ENCODE results near the gene ALOX12B.

ALOX12B gene

GRCh38 chr17:8122924-8123694 is 35.6 kb upstream of the ALOX12B start:
- H3K9ac ChIP-seq (ENCODE audit: low read length) = no peak overlapping the region
- peak overlapping the region; percentile 25 for H3K4me3 ChIP-seq (ENCODE audit: low read length)
- peaks cover 74% of the 10 kb centered on the region for H3K4me1 ChIP-seq (ENCODE audit: control insufficient read depth, insufficient read depth, low read length)
- no peaks in the 10 kb centered on the region for H3K9me3 ChIP-seq (ENCODE audit: control insufficient read depth, low read length)
- H3K36me3 ChIP-seq (ENCODE audit: control insufficient read depth, insufficient read depth, low read length) = no peaks in the 10 kb centered on the region
- H3K27me3 ChIP-seq (ENCODE audit: control insufficient read depth, insufficient read depth, low read length) = peaks cover 75% of the 10 kb centered on the region

- Histone ChIP-seq H3K4me3 (ENCODE audit: low read length) (peak overlapping the region; percentile 25), H3K36me3 (ENCODE audit: control insufficient read depth, insufficient read depth, low read length) (no peaks in the 10 kb centered on the region), H3K9ac (ENCODE audit: low read length) (no peak overlapping the region), H3K4me1 (ENCODE audit: control insufficient read depth, insufficient read depth, low read length) (peaks cover 81% of the 10 kb centered on the region), H3K9me3 (ENCODE audit: control insufficient read depth, low read length) (no peaks in the 10 kb centered on the region), H3K27me3 (ENCODE audit: control insufficient read depth, insufficient read depth, low read length) (peaks cover 78% of the 10 kb centered on the region)
Observed at GRCh38 chr17:8122422-8122923, 35.0 kb upstream of the ALOX12B start.

DNA sequence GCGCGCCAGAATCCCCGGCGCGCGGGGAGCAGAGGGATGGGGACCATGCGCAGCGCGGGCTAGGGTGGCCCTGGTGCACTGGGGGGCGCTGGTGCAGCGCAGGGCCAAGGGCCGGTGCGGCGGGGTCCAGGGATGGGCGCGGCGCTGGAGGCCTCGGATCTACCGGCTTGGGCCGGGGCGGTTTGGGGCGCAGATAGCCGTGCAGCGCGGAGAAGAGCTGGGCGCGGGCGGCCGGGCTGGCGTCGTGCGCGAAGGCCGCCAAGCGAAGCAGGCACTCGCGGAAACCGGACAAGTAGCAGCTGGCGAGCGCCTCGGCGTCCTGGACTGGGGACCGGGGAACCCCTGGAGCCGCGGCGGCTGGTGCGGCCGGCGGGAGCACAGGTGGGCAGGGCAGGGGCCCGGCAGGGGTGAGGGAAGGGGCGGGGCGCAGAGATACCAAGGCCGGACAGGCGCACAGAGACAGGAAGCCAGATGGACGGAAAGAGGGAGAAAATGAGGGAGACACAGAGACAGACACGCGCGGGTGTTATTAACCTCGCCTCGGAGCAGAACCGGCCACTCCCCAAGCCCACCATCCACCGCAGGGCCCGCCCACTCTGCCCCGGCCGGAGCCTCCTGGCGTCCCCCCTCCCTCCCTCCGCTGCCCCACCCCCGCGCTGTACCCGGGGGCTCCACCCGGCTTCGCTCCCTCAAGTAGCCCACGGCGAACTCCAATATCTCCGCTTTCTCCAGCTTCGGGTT is 34.3 kb upstream of the ALOX12B start:
- Histone ChIP-seq H3K4me3 (ENCODE audit: low read length) (peak overlapping the region; percentile 25), H3K27me3 (ENCODE audit: control insufficient read depth, insufficient read depth, low read length) (peaks cover 78% of the 10 kb centered on the region), H3K36me3 (ENCODE audit: control insufficient read depth, insufficient read depth, low read length) (no peaks in the 10 kb centered on the region), H3K9ac (ENCODE audit: low read length) (no peak overlapping the region), H3K9me3 (ENCODE audit: control insufficient read depth, low read length) (no peaks in the 10 kb centered on the region), H3K4me1 (ENCODE audit: control insufficient read depth, insufficient read depth, low read length) (peaks cover 78% of the 10 kb centered on the region)

- H3K27me3 ChIP-seq (ENCODE audit: control insufficient read depth, insufficient read depth, low read length) = peaks cover 80% of the 10 kb centered on the region
- H3K9ac ChIP-seq (ENCODE audit: low read length) = no peak overlapping the region
- H3K4me1 ChIP-seq (ENCODE audit: control insufficient read depth, insufficient read depth, low read length) = peaks cover 74% of the 10 kb centered on the region
Observed at GRCh38 chr17:8121407-8121680, 33.8 kb upstream of the ALOX12B start.

GRCh38 chr17:8120520-8121406 is 33.2 kb upstream of the ALOX12B start:
- Histone ChIP-seq H3K4me1 (ENCODE audit: control insufficient read depth, insufficient read depth, low read length) (peaks cover 69% of the 10 kb centered on the region), H3K4me3 (ENCODE audit: low read length) (peak overlapping the region; percentile 31), H3K9me3 (ENCODE audit: control insufficient read depth, low read length) (no peaks in the 10 kb centered on the region), H3K27me3 (ENCODE audit: control insufficient read depth, insufficient read depth, low read length) (peaks cover 80% of the 10 kb centered on the region), H3K9ac (ENCODE audit: low read length) (peak overlapping the region; percentile 28), H3K36me3 (ENCODE audit: control insufficient read depth, insufficient read depth, low read length) (no peaks in the 10 kb centered on the region)

More at GRCh38 chr17:8121407-8121680, 33.8 kb upstream of the ALOX12B start:
- H3K9me3 ChIP-seq (ENCODE audit: control insufficient read depth, low read length) = no peaks in the 10 kb centered on the region
- H3K4me3 ChIP-seq (ENCODE audit: low read length) = no peak overlapping the region
- H3K36me3 ChIP-seq (ENCODE audit: control insufficient read depth, insufficient read depth, low read length) = no peaks in the 10 kb centered on the region

GRCh38 chr17:8119581-8120519 is 32.3 kb upstream of the ALOX12B start:
- H3K9ac ChIP-seq (ENCODE audit: low read length) = peak overlapping the region; percentile 28
- H3K4me1 ChIP-seq (ENCODE audit: control insufficient read depth, insufficient read depth, low read length) = peaks cover 60% of the 10 kb centered on the region
- H3K4me3 ChIP-seq (ENCODE audit: low read length) = peak overlapping the region; percentile 31
- H3K36me3 ChIP-seq (ENCODE audit: control insufficient read depth, insufficient read depth, low read length) = no peaks in the 10 kb centered on the region
- H3K27me3 ChIP-seq (ENCODE audit: control insufficient read depth, insufficient read depth, low read length) = peaks cover 81% of the 10 kb centered on the region
- H3K9me3 ChIP-seq (ENCODE audit: control insufficient read depth, low read length) = no peaks in the 10 kb centered on the region

GRCh38 chr17:8118769-8119580 is 31.5 kb upstream of the ALOX12B start:
- H3K9me3 ChIP-seq (ENCODE audit: control insufficient read depth, low read length) = no peaks in the 10 kb centered on the region
- H3K9ac ChIP-seq (ENCODE audit: low read length) = peak overlapping the region; percentile 68
- no peaks in the 10 kb centered on the region for H3K36me3 ChIP-seq (ENCODE audit: control insufficient read depth, insufficient read depth, low read length)
- H3K4me3 ChIP-seq (ENCODE audit: low read length) = peak overlapping the region; percentile 74
- H3K27me3 ChIP-seq (ENCODE audit: control insufficient read depth, insufficient read depth, low read length) = peaks cover 81% of the 10 kb centered on the region
- H3K4me1 ChIP-seq (ENCODE audit: control insufficient read depth, insufficient read depth, low read length) = peaks cover 51% of the 10 kb centered on the region

GRCh38 chr17:8117980-8118768 is 30.7 kb upstream of the ALOX12B start, which contains the start of gene ALOXE3:
Gene ALOXE3 (minus strand): TSS chr17:8118514. CDS start chr17:8117990, 524 bp downstream.
- Histone ChIP-seq H3K27me3 (ENCODE audit: control insufficient read depth, insufficient read depth, low read length) (peaks cover 77% of the 10 kb centered on the region), H3K4me1 (ENCODE audit: control insufficient read depth, insufficient read depth, low read length) (peaks cover 43% of the 10 kb centered on the region), H3K4me3 (ENCODE audit: low read length) (peak within 1 kb of the TSS; percentile 74), H3K9me3 (ENCODE audit: control insufficient read depth, low read length) (no peaks in the 10 kb centered on the region), H3K9ac (ENCODE audit: low read length) (peak within 1 kb of the TSS; percentile 68), H3K36me3 (ENCODE audit: control insufficient read depth, insufficient read depth, low read length) (no peaks in the 10 kb centered on the region)

DNA sequence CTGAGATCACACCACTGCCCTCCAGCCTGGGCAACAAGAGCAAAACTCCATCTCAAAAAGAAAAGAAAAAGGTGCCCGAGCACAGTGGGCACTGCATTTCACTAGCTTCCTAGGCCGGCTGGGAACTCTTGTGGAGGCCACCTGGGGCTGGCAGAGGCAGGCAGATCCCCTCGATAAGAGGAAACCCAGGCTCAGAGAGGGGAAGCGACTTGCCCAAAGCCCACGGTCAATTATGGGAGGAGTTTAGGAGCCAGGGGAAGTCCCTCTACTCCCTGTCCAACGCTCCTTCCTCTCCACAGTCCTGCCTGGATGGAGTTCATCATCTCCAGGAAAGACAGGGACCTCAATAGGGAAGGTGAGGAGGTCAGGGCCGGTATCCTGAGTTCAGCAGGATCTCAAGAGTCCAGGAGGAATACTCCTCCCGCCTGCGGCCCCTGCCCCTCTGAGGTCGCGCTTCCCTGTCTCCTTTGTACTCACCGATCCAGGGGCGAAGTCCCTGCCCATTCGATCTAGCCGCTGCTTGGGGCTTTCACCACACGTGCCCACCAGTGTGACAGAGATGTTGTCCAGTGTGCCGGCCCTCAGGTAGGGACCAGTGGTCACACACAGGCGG is 30.0 kb upstream of the ALOX12B start:
- Histone ChIP-seq H3K27me3 (ENCODE audit: control insufficient read depth, insufficient read depth, low read length) (peaks cover 77% of the 10 kb centered on the region), H3K9me3 (ENCODE audit: control insufficient read depth, low read length) (no peaks in the 10 kb centered on the region), H3K4me3 (ENCODE audit: low read length) (no peak overlapping the region), H3K9ac (ENCODE audit: low read length) (peak overlapping the region; percentile 68), H3K36me3 (ENCODE audit: control insufficient read depth, insufficient read depth, low read length) (no peaks in the 10 kb centered on the region), H3K4me1 (ENCODE audit: control insufficient read depth, insufficient read depth, low read length) (peaks cover 36% of the 10 kb centered on the region)

- peaks cover 77% of the 10 kb centered on the region for H3K27me3 ChIP-seq (ENCODE audit: control insufficient read depth, insufficient read depth, low read length)
- peaks cover 32% of the 10 kb centered on the region for H3K4me1 ChIP-seq (ENCODE audit: control insufficient read depth, insufficient read depth, low read length)
- H3K4me3 ChIP-seq (ENCODE audit: low read length) = no peak overlapping the region
- no peaks in the 10 kb centered on the region for H3K9me3 ChIP-seq (ENCODE audit: control insufficient read depth, low read length)
- no peaks in the 10 kb centered on the region for H3K36me3 ChIP-seq (ENCODE audit: control insufficient read depth, insufficient read depth, low read length)
- no peak overlapping the region for H3K9ac ChIP-seq (ENCODE audit: low read length)
Observed at GRCh38 chr17:8116776-8117175, 29.3 kb upstream of the ALOX12B start.

Measured in mucosa of stomach (tissue), 1 donor.